Stimulated activated CD8-positive, alpha-beta memory T cell treated with anti-CD3 and anti-CD28 coated beads, Interleukin-15, amount 100 ng/mL, for 24 hours (primary cell): ENCODE measurements around the gene PPARA.

ENCODE experiments used
- DNase-seq: peaks from one replicate; pipeline ENCODE4 v3.0.0-alpha.2; 2020; ENCODE audit warnings: low read depth

The PPARA gene

DNA sequence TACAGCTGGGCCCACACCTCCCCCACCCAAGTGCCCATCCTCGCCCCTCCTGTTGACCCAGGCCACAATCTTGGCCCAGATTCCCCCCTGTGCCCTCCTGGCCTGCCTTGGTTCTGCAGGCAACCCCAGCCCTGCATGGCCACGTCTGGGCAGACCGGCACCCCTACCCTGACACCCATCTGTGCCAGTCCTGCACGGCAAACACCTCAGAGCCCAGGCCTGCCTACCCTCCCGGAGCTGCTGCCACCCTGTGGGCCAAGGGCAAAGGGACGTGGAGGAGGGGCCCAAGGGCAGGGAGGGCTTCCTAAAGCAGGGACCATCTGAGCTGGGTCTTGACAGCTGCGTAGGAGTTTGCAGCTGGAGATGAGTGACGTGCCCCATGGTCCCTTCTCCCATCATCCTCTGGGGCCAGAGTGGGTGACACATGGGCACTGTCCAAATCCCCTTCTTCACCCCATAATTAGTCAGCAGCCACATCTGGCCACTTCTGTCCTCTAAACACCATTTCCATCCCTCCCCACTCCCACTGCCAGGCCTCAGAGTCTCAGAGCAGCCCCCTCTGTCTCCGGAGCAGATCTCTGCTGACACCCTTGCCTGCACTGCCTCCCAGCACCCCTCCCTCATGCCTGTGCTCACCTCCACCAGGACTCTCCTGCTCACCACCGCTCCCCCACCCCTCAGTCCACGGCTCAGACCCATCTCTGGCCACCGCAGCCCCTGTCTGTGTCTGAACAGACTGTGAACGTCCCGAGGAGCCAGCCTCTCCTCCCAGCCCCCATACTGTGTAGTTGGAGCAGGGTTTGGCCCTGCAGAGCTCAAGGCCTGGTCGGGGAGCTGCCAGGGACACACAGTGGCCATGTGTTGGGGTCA lies 35.6 kb upstream of the PPARA start:
- no peak for DNase-seq

DNA sequence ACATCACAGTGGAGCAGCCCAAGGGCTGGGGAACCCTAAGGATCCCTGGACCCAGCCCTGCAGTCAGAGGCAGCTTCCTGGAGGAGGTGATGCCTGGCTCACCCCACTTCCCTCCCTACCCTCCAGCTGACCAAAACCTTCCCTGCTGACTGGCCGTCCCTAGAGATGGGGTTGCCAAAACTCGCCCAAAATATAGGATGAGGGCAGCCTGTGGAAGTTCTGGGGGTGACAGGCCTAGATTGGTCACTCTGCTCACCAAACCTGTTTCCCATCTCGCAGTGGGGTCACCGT lies 35.0 kb upstream of the PPARA start:
- DNase-seq: no peak

DNA sequence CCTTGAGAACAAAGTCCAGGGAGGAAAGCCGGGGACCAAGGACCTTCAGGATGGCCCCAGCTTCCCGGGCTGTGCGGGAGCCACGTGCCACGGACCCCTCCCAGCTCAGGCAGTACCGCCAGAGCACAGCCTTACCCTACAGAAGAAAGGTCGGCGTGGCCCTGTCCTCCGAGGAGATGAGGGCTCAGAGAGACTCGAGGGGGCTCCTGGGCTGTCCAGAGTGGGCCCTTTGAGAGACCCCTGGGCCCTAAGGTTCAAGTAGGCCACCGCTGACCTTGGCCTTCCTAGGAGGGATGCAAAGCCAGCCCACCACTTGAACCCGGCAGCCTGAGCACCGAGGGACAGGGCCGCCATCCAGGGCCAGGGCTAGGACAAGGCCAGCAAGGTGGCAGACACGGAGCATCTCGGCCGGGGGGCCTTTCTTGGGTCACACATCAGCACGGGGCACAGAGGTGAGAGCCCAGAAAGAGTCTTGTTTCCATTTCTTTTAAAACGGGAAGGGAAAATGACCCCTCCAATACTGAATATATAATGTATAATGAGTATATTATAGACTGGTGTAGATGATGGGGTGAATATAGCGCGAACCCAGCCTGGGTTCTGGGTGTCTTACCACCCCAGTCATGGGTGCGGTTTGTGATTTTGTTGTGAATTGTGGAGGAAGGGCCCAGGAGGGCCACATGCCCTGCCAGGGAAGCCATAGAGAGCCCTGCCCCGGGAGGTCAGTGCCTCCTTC lies 34.4 kb upstream of the PPARA start:
- no peak for DNase-seq

DNA sequence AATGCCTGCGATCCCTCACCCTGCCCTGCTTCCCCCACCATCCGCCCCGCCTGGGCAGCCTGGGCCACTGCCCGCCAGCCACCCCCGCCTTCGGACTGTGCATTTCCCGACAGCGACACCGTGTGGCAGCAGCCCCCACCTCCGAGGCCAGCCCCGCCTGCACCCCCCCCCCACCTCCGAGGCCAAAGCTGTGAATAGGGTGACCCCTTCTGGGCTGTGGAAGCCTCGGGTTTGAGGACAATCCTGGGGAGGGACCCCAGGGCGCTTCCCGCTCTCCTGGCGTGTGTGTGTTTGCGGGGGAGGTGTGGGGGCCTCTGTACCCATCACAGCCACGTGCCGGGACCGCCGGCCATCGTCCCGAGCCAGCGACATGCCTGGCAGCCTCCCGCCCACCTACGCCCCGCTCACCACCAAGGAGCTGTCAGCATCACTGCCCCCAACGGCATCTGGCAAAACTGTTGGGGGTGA lies 33.8 kb upstream of the PPARA start:
- DNase-seq: peak; percentile 66

DNA sequence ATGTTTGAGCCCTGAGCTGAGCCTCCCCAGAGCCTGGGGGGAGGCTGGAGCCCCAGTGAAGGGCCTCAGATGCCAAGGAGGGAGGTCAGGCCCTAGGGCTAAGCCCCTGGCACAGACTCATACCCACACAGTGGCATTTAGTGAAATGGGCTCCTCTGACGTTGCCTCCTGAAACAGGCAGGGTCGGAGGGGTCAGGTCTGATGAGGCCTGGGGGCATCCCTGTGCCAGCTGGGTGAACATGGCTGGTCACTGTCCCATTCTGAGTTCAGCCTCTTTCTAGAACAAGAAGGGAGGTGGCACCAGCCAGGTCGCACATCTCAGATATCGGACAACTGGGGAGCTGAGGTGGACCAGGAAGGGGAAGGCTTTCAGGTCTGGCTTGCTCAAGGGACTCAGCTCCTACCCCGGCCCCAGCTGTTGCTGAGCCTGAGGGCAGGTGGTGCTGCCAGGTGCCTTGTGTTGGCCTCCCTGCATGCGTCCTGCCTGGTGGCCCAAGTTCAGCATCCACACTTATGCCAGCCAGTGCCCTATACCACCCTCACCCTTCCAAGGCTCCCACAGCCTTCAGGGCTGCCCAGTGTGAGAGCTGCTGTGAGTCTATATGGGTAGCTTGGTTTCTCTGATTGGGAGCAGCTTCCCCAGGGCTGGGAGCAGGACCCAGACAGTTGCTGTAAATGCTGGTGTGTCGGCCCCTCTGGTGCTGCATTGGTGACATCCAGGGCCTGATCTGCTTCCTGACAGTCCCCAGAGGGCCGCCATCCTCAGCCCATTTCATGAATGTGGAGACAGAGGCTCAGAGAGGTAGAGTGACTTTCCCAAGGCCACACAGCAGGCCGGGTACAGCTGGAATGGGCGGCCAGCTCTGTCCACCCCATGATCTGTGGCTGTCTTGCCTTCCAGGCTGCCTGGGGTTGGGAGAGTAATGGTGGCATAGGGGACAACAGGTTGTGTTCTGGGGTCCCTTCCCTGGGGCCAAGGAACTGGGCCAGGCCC lies 32.8 kb upstream of the PPARA start:
- no peak for DNase-seq

DNA sequence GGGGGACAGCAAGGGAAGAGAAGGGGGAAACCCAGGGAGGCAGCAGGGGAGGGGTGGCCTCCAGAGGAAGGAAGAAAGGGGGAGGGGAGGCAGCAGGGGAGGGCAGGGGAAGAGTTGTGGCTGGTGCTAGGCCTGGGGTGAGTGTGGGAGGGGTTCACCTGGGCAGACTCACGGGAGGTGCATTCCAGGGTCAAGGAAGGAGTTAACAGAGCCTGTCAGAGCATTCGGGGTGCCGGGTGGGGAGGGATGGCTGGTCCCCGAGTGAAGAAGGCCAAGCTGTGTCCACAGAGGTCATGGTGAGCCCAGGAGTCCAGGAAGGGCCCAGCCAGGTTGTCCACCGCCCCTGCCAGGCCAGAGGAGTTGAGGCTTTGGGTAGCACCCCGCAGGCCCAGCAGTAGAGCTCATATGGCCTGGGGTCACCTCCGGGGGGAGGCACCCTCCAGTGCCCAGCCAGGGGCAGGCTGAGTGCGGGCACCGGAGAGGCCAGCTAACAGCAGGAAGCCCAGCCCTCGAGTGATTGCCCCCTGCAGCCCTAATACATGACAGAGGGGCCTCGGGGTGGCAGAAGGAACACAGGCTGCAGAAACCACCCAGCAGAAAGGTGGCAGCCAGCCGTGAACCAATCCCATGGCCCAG lies 31.1 kb upstream of the PPARA start:
- DNase-seq: no peak

DNA sequence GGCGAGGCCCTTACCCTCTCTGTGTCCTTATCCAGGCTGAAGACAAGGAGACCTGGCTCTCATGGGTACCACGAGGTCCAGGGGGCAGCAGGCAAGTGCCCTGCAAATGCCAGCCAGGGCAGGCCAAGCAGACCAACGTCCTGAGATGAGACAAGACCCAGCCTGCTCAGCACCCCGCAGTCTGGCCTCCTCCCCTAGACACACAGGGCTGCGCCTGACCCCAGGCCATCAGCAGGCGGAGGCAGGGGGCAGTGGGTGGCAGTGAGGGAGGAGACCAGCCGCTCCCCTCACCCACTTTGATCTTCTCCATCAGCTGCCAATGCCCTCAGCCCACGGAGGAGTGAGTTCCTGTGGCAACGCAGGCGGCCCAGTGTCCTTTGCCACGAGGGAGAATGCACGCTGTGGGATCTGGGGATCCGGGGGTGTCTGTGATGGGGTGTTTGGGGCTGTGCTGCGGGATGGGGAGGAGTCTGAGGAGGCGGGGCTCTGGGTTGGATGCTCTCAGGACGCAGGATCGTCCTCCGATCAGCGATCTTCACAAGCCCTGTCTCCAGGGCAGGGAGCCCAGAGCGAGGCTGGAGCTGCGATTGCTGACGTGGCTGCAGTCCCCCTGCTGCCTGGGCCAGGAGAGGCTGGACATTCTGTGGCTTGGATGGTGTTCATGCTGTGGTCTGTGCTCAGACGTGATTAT lies 30.5 kb upstream of the PPARA start:
- no peak for DNase-seq

DNA sequence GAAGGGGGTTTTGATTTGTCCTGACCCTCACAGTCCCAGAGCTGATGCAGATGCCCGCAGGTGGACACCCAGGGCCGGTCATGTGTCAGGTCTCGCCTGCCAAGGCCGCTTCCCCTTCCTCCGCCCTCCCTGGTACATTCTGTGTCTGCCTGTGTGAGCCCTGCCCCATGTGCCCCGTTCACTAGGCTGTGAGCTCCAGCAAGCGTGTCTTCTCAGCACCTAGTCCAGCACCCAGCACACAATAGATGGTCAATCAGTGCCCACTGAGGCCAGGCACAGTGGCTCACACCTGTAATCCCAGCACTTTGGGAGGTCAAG lies 29.9 kb upstream of the PPARA start:
- DNase-seq: no peak

DNA sequence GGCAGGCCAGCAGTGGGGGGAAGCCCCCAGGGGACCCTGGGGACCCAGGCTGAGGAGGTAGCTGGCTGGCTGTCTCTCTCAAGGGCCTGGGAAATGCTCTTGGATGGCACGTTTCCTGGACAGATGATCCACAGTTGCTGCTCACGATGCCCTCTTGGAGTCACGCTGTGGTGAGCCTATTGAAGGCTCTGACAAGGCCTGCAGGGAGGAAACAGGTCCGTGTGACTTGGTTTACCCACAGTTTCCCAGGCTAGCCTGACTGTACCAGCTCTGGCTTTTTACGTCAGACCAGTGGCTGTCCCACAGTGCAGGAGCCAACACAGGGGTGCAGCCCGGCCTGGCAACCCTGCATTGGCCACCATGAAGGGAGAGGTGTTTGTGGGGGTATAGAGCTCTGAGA lies 29.2 kb upstream of the PPARA start:
- no peak for DNase-seq

DNA sequence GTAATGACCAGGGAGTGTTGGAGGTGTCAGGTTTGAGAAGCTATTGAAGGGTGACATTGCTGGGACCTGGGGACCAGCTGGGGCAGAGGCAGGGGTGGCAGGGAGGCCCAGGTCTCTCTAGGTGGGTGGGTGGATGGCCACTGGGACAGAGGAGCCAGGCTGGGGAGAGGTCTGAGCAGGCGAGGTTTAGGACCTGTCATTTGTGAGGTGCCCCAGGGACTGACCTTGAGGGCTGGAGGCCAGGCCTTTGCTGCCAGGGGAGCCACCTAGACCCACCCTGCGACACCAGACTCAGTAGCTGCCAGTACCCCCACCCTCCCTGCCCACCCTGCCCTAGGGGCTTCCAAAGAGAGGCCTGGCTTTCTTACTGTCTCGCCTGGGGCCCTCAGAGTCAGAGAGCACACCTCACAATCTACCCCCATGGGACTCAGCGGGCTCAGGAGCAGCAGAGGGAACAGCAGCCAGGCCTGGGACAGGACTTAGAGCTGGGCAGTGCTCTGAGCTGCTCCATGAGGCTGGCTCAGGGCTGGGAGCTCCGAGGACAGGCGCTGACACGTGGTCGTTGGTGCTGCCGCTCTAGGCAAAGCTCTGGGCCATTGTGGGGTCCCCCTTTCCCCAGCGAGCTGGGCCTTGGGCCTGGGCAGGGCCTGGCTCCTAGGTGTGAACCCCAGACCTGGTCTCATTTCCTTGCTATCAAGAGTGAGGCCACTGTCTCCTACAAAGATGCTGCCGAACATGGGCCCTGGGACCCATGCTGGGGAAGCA lies 28.6 kb upstream of the PPARA start:
- DNase-seq: no peak

DNA sequence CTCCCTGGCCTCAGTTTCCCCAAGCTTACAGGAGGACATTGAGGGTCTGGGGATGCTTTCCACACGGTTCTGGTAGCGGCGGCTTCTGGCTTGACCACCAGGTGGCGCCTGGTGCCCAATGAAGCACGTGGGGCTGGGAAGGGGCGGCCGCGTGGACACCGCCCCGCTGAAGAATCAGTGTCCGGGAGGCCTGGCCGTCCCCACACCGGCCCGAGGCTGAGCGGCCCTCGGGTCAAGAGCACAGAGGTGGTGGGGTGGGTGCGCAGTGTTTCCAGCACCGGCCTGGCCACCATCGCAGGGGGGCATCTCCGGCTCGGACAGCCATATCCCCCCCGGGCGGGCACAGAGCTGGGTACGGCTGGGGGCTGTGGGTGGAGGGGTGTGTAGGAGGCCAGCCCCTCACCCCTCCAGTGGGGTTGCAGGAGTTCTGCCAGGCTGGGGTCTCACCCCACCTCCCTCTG lies 27.8 kb upstream of the PPARA start:
- peak; percentile 66 for DNase-seq

DNA sequence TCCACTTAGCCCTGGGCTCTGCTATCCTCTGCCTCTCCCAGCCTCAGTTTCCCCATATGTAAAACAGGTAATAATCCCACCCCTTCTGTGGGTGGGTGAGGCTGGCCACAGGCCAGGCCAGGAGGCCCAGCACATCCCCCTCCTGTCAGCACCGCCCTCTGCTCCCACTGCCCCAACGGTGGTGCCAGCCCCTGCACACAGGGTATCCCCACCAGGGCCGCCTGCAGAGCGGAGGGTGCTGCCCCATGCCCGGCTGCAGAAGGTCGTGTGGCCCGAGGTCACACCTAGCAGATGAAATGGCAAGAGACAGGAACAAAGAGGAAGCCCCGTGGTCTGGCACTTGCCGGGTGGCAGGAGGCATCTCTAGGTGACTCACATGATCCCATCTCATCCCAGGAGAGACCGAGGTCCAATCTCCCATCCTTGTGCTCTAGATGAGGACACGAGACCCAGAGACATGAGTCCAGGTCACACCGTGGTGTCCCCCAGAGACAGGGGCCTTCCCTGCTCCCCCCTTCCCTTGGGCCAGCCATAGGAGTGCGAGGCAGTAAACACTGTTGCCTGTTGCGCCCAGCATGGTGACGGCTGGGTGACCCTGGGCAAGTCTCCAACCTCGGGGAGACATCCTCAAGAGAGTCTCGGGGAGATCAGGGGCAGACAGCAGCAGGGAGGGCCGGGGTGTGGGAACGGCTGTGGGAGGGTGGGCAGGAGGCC lies 27.2 kb upstream of the PPARA start:
- no peak for DNase-seq

DNA sequence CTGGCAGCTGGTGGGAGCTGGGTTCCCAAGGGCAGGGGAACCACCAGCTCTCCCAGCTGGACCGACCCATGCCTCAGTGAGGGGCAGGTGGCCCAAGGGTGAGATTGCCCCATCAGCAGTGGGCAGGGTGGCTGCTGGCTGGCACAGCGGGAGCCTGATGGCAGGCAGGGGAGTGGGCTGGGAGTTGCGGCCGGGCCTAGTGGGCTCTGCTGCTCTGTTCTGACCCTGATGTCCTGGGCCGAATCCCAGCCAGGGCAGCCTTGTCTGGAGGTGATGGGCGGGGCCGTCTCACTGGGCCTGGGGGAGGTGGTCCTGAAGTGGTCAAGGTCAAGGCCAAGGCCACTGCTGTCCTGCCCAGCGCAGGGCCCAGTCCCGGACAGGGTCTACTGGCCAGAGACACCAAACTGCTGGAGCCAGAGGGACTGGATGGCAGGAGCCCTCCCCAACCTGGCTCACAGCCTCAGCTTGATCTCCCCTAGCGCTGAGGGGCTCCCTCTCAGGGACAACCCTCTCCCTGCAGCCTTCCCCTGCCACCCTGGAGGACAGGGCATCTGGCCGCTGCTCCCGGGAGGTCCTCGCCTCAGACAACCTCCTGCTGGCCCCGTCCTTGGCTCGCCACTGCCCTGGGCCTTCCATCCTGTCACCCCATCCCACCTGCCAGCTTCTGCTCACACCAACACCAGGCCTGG lies 26.5 kb upstream of the PPARA start:
- no peak for DNase-seq

DNA sequence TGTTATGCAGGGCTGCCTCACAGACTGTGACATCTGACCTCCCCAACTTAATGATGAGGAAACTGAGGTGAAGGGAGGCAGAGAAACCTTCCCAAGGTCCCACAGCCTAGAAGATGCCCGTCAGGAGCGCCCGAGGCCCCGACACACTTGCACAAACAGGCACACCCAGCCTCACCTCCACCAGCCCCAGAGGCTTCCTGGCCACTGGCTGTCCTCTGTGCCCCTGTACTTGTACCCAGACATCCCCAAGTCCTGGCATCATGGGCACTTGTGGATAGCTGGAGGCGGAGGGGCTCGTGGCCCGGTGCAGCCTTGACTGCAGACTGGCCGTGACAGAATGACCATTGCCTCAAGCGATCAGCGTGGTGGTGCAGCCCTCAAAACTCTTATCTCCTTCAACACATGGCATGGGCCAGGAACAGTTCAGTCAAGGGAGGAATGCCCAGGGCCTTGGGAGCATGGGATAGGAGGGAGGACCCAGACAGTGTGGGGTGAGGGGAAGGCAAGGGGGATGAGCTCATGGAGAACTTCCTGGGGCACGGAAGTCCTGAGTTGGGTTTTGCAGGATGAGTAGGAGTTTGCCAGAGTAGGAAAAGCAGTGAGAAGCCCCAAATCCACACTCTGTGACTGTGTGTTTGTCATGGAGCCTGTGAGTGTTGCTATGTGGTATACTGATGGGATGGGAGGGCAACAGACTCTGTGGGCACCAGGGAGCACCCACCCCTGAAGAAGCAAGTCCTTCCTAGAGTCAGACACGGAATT lies 25.8 kb upstream of the PPARA start:
- DNase-seq: no peak

DNA sequence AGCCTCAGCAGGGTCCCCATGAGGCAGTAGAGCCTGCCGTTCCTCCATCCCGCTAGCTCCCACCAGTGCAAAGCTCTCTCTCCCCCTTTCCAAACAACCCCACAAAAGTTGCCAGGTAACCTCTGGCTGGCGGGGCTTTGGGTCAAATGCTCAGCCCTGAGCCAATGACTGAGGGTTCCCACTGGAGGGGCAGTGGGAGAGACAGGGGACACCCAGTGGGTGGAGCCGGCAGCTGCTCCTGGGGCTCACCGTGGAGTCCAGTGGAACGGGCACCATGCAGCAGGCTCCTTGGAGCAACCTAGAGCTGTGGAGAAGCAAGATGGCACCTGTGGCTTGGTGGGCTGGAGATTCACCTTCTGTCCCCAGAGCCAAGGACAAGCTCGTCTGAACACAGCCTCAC lies 25.0 kb upstream of the PPARA start:
- DNase-seq: no peak

DNA sequence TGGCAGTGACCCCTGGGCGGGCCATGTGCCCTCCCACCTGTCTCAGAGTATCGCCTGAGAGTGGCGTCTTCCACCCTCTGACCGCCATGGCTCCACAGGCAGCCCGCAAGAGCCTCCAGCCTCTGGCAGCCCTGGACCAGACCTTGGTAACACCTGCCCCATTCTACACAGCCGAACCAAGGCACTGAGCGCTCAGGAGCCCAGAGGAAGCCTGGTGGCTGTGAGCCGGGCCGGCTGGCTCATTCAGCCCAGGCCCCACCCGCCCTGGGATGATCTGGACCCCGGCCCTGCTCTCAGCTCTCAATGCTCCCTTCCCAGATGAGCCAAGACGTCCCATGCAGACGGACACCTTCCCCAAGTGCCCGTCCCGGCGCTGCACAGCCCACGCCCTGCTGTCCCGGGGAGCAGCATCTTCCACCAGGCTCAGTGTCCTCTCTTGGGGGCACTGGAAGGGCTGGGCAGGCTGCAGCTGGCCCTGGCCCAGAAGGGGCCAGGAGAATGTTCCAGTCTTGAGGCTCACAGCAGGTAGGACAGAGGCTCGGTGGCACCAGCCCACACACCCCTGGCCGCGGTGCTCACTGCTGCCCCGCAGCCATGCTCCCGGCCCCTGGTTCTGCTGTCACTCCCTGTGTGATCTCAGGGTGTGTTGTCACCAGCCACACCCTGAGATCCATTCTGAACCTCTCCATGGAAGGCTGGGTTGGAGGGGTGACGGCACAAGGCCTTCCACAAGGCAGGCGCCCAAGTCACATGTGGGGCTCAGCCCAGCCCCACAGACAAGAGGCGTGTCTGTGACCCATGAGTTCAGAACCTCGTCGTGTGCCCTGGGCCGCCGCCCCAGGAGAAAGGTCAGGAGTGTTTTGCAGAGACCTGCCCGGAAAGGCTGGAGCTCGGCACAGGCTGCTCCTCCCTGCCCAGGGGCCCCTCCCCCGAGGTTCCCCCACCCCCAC lies 24.2 kb upstream of the PPARA start:
- no peak for DNase-seq

DNA sequence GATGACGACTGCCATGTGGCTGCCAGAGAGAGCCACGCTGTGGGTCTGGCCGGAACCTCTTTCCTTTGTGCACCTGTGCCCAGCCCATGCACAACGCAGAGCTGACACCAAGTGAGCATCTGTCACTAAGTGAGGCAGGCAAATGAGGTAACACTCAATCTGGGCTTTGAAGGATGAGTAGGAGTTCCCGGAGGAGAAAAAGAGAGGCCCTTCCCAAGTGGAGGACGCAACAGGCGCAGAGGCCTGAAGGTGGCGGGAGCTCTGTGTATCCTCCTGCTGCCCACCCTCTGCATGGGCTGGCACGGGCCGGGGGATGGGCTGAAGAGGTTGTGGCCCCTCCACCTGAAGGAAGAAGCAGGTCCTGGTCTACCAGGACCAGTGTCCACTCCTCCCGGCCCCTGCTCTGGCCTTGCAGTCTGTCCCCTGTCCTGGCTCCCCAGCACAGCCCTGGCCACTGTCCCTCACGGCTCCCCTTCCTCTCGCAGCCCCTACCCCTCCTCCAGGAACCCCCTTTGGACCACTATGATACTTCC lies 23.4 kb upstream of the PPARA start:
- DNase-seq: no peak
